H1 (cell line): ENCODE measurements around the gene NPPA. TPM values are rescaled to one million over a fixed set of nuclear protein-coding genes. Genes with fewer than 3 reads are reported as not detected.

Experiments used
- BACH1 ChIP-seq: IDR thresholded peaks from 2 replicates; pipeline ENCODE4 v1.6.1; 2012; ENCODE audit warnings: low read length, improper control_type of control experiment
- CHD7 ChIP-seq: fragments of 300-600 bp; sonication (generic); IDR thresholded peaks from 2 replicates; pipeline ENCODE4 v1.7.1; 2012; ENCODE audit warnings: low read length, moderate library complexity, mild to moderate bottlenecking, inconsistent platforms; ENCODE audit not compliant: insufficient replicate concordance
- EZH2 ChIP-seq: fragments of 200-600 bp; sonication (generic); IDR thresholded peaks from 2 replicates; pipeline ENCODE4 v1.7.1; 2012; ENCODE audit warnings: low read depth, mild to moderate bottlenecking, moderate library complexity, low read length, inconsistent platforms; ENCODE audit not compliant: severe bottlenecking
- FOSL1 ChIP-seq: IDR thresholded peaks from 2 replicates; pipeline ENCODE4 v1.6.1; 2011; ENCODE audit warnings: mild to moderate bottlenecking, low read depth, low read length, moderate library complexity; ENCODE audit not compliant: insufficient read depth
- HDAC6 ChIP-seq: IDR thresholded peaks from one replicate; pipeline ENCODE4 v1.7.1; 2012; ENCODE audit warnings: low read depth, mild to moderate bottlenecking, inconsistent platforms, low read length, moderate library complexity
- JUND ChIP-seq: IDR thresholded peaks from 2 replicates; pipeline ENCODE4 v1.6.1; 2011; ENCODE audit warnings: mild to moderate bottlenecking, improper control_type of control experiment, low read length
- PHF8 ChIP-seq: fragments of 200-600 bp; sonication (generic); conservative IDR thresholded peaks from 2 replicates; pipeline ENCODE4 v1.7.1; 2012; ENCODE audit warnings: low read depth, mild to moderate bottlenecking, inconsistent platforms, low read length, moderate library complexity
- SIN3A ChIP-seq, 2 experiments: IDR thresholded peaks in 1 of 2; conservative IDR thresholded peaks in 1 of 2; 2 replicates each; pipeline ENCODE4 v1.6.1; 2011 to 2012; ENCODE audit warnings: low read length in 2 of 2, improper control_type of control experiment in 1 of 2, low read depth in 1 of 2, mild to moderate bottlenecking in 1 of 2
- SRF ChIP-seq: IDR thresholded peaks from 2 replicates; pipeline ENCODE4 v1.6.1; 2011; ENCODE audit warnings: mild to moderate bottlenecking, low read depth, low read length, moderate library complexity
- TAF1 ChIP-seq: IDR thresholded peaks from 2 replicates; pipeline ENCODE4 v1.6.1; 2011; ENCODE audit warnings: mild to moderate bottlenecking, low read depth, low read length
- TAF7 ChIP-seq: optimal IDR thresholded peaks from 2 replicates; pipeline ENCODE3; 2011; ENCODE audit warnings: low read depth, mild to moderate bottlenecking, inconsistent platforms, low read length, moderate library complexity, borderline replicate concordance
- polyA plus RNA-seq, 7 experiments: library from polyadenylated mRNA; depleted of rRNA in 3 of 7; stranded (reverse) in 5 of 7; unstranded in 2 of 7; fragments of >200 nt in 5 of 7; fragments of 200-250 nt in 2 of 7; gene quantifications; 1 replicate in 5 of 7; 2 replicates in 1 of 7; 4 replicates in 1 of 7; pipeline versions ENCODE4 v1.2.1 to v1.2.3, GENCODE V29; 2011 to 2013; ENCODE audit warnings: missing spikeins in 2 of 7, mixed read lengths in 2 of 7
- total RNA-seq: library from RNA; stranded (reverse); fragmentation: NEBNext Ultra II Directional; extraction: Animal tissue kit (Norgen Biotek cat#: 25700); gene quantifications from 2 replicates; pipeline ENCODE4 v1.2.1, GENCODE V29; 2021

Gene NPPA
- total and polyA plus RNA-seq, 2 of the 8 experiments (the other 6 are each of a cell fraction or from before 2014, with no cell fraction given): not detected

GRCh38 chr1:11851180-11851579, 3.6 kb upstream of the NPPA start (continued):
- TF ChIP-seq CHD7 (no peak), SRF (no peak), EZH2 (no peak), HDAC6 (no peak), SIN3A (conservative IDR thresholded peaks at IDR 0.05 in 1 of 2, IDR thresholded peaks at IDR 0.05 in 1 of 2; ENCODE audit: low read depth in 1 of 2, low read length in 2 of 2) (no peak), TAF1 (no peak), JUND (no peak), FOSL1 (no peak), BACH1 (no peak), TAF7 (no peak), PHF8 (no peak)
